ENCODE results near the gene PPFIA2.

DNA sequence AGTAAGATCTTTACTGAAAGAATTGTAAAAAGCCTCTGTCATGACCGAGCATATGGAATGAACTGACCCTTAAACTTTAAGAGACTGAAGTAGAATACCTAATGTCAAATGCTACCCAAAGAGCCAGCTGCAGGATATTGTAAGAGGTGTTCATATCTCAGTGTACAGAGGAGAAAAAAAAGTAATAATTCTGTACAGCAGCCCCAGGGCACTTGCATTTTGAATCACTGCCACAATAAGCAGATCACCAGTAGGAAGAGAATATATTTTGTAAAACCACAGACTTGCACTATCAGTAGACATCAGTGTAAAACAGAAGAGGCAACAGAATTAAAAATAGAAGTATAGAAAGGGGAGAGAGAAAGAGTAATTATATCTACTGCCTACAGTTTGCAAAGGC lies 162.6 kb downstream of the PPFIA2 start:
- no peak for TF ChIP-seq E4F1 (IDR thresholded peaks at IDR 0.05; ENCODE audit: borderline replicate concordance, partially characterized antibody)
- TF ChIP-seq NFYA (IDR thresholded peaks at IDR 0.05; ENCODE audit: borderline replicate concordance, low read depth, low read length), result no peak
- TF ChIP-seq POLR2A (IDR thresholded peaks at IDR 0.05; ENCODE audit: low read depth, low read length), result no peak
- no peak for TF ChIP-seq CTCF (IDR thresholded peaks at IDR 0.05 in 2 of 3, conservative IDR thresholded peaks at IDR 0.05 in 1 of 3; ENCODE audit: control insufficient read depth in 2 of 3, extremely low read depth in 1 of 3, insufficient read depth in 1 of 3, low read depth in 3 of 3, low read length in 3 of 3)
- no peak for TF ChIP-seq ZNF622 (IDR thresholded peaks at IDR 0.05)
- no peak for TF ChIP-seq EZH2 (IDR thresholded peaks at IDR 0.05; ENCODE audit: borderline replicate concordance, control insufficient read depth, low read depth, low read length)
- no peak for TF ChIP-seq RB1 (IDR thresholded peaks at IDR 0.05; ENCODE audit: borderline replicate concordance)
- no peak for TF ChIP-seq LARP7 (IDR thresholded peaks at IDR 0.05)
- no peak for TF ChIP-seq ETV6 (conservative IDR thresholded peaks at IDR 0.05 in 1 of 2, IDR thresholded peaks at IDR 0.05 in 1 of 2; ENCODE audit: borderline replicate concordance in 1 of 2, low read depth in 1 of 2)
- TF ChIP-seq NR2C2 (IDR thresholded peaks at IDR 0.05; ENCODE audit: borderline replicate concordance, control insufficient read depth, insufficient read length, low read depth), result no peak
- TF ChIP-seq, protein P1, sequence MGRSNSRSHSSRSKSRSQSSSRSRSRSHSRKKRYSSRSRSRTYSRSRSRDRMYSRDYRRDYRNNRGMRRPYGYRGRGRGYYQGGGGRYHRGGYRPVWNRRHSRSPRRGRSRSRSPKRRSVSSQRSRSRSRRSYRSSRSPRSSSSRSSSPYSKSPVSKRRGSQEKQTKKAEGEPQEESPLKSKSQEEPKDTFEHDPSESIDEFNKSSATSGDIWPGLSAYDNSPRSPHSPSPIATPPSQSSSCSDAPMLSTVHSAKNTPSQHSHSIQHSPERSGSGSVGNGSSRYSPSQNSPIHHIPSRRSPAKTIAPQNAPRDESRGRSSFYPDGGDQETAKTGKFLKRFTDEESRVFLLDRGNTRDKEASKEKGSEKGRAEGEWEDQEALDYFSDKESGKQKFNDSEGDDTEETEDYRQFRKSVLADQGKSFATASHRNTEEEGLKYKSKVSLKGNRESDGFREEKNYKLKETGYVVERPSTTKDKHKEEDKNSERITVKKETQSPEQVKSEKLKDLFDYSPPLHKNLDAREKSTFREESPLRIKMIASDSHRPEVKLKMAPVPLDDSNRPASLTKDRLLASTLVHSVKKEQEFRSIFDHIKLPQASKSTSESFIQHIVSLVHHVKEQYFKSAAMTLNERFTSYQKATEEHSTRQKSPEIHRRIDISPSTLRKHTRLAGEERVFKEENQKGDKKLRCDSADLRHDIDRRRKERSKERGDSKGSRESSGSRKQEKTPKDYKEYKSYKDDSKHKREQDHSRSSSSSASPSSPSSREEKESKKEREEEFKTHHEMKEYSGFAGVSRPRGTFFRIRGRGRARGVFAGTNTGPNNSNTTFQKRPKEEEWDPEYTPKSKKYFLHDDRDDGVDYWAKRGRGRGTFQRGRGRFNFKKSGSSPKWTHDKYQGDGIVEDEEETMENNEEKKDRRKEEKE (IDR thresholded peaks at IDR 0.05), result no peak
- no peak for TF ChIP-seq KDM1A (IDR thresholded peaks at IDR 0.05; ENCODE audit: borderline replicate concordance)
- no peak for TF ChIP-seq WRNIP1 (IDR thresholded peaks at IDR 0.05; ENCODE audit: borderline replicate concordance, low read depth, low read length)

Data from GM12878 (cell line).